Heart left ventricle (tissue), 16 donors: Measurements from ENCODE around the gene CX3CR1. TPM values are rescaled to one million over a fixed set of nuclear protein-coding genes. Genes with fewer than 3 reads are reported as not detected.

Experiments
- ATAC-seq, 4 donors: fragments of 200-7000 bp; cut with Tn5 transposase; one replicate each; pipeline ENCODE4 v1.9.1; 2020 to 2022; ENCODE audit warnings: moderate library complexity in 4 of 4, mild to moderate bottlenecking in 3 of 4, moderate number of reproducible peaks in 1 of 4
- DNase-seq, 5 donors: peaks; one replicate each; pipeline ENCODE4 v3.0.0-alpha.2; 2020
- H3K27ac ChIP-seq, 12 donors: fragments of 200-600 bp; sonication (generic) in 4 of 12; one replicate each; pipeline versions ENCODE4 v1.5.0 to v1.8.0; 2016 to 2022; ENCODE audit warnings: mild to moderate bottlenecking in 2 of 12
- H3K27me3 ChIP-seq, 9 donors: fragments of 200-600 bp; sonication (generic) in 2 of 9; one replicate each; pipeline versions ENCODE4 v1.5.1 to v1.8.0; 2016 to 2022; ENCODE audit warnings: mild to moderate bottlenecking in 3 of 9
- H3K36me3 ChIP-seq, 9 donors: fragments of 200-600 bp; sonication (generic) in 2 of 9; one replicate each; pipeline versions ENCODE4 v1.5.0 to v1.8.0; 2018 to 2022; ENCODE audit warnings: mild to moderate bottlenecking in 2 of 9
- H3K4me1 ChIP-seq, 12 donors: fragments of 200-600 bp; sonication (generic) in 4 of 12; one replicate each; pipeline versions ENCODE4 v1.5.0 to v1.8.0; 2016 to 2022; ENCODE audit warnings: mild to moderate bottlenecking in 3 of 12
- H3K4me3 ChIP-seq, 12 donors: fragments of 200-600 bp; sonication (generic) in 4 of 12; one replicate each; pipeline versions ENCODE4 v1.5.0 to v1.8.0; 2017 to 2022; ENCODE audit warnings: mild to moderate bottlenecking in 9 of 12, moderate library complexity in 4 of 12
- H3K9me3 ChIP-seq, 12 donors: fragments of 200-600 bp; sonication (generic) in 4 of 12; one replicate each; pipeline versions ENCODE4 v1.5.0 to v1.8.0; 2016 to 2022; ENCODE audit warnings: mild to moderate bottlenecking in 1 of 12
- POLR2A ChIP-seq, 2 donors: fragments of 450-650 bp; IDR thresholded peaks; one replicate each; pipeline ENCODE4 v1.6.1; 2017; ENCODE audit warnings: antibody characterized with exemption in 2 of 2, mild to moderate bottlenecking in 2 of 2, moderate library complexity in 2 of 2
- WGBS, 4 donors: extraction: QIAGEN DNeasy Blood & Tissue Kit in 2 of 4; methylation state at CpG; one replicate each; pipeline versions ENCODE4 v1.1.5 to v1.1.7; 2013 to 2018; 5-methylcytosine and 5-hydroxymethylcytosine counted together
- intact Hi-C, 10 donors: fragments of 100-400 bp; cut with DNase I; formaldehyde crosslinking; loops; one replicate each; pipeline versions ENCODE4 v1.11.1 to v1.14.2; 2022
- polyA plus RNA-seq, 2 donors: library from polyadenylated mRNA; stranded (reverse); fragments of 200-250 nt; gene quantifications; one replicate each; pipeline ENCODE4 v1.2.3, GENCODE V29; 2013
- total RNA-seq, 9 donors: library from RNA; depleted of rRNA in 2 of 9; stranded (reverse); fragments of >200 nt in 2 of 9; fragmentation: NEBNext Ultra II Directional in 3 of 9; extraction: Animal tissue kit (Norgen Biotek cat#: 25700) in 3 of 9; gene quantifications; one replicate each; pipeline versions ENCODE4 v1.1.0 to v1.2.4, GENCODE V29; 2016 to 2023
- TF ChIP-seq, protein P1 (sequence below), 12 donors: fragments of 200-600 bp; sonication (generic) in 4 of 12; IDR thresholded peaks; one replicate each; pipeline versions ENCODE4 v1.5.0 to v1.8.0; 2018 to 2022; ENCODE audit warnings: antibody characterized with exemption in 12 of 12, mild to moderate bottlenecking in 5 of 12
- donor health status: ischemic (EF 13 %, LVEDD 7.1; RV severe dilation, severe dysfunction).
- donor health status: healthy with polysubstance abuse.
- donor health status: DM: no; HTN: yes; CAD: no.
- donor health status: DM: no; HTN: no; CAD: no.
- donor health status: ischemic (EF 25% LVEDD 6.9; RV normal size, moderate dysfunction).
- donor health status: ischemic (EF 25% LVEDD 5.7; RV mildly dilated, moderate dysfunction).
- donor health status: healthy.
- donor health status: DM: yes; HTN: yes; CAD: no.
- donor health status: ischemic (EF 35%, LVEDD 5.7; RV mildly dilated, moderate dysfunction).
- donor health status: nonischemic (EF 11% LVEDD 7.7; RV severe dilation, severe dysfunction).
- donor health status: DM: yes; HTN: yes; CAD: no.
- donor health status: PGD.
- donor health status: ischemic (EF 29% LVEDD 5.4; RV normal size, mild dysfunction).
- donor health status: nonischemic (EF 23%, LVEDD 6.1; RV moderate dilation, normal function).

The CX3CR1 gene
- total and polyA plus RNA-seq, 11 donors = 0.14 to 11.4 (median 1.1) TPM

DNA sequence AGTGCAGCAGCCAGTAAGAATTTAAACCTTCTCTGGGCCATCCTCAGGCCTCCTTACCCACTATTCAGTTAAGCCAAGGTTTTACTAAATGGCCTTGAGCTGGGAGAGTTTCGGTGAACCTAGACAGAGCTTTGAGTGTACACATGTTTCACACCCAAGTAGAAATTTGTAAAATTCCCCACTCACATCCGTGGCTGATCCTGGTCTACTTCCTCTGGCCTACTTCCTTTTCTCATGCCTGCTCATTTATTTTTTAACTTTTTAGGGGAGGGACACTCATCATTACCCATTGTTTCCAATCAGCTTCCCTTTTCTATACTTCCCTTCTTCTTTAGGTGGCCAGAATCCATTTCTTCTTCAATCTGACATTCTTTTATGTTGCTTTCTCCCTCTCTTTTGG is 7.6 kb downstream of the CX3CR1 start:
- peak in 1 of 4 donors; percentile 32 for ATAC-seq

DNA sequence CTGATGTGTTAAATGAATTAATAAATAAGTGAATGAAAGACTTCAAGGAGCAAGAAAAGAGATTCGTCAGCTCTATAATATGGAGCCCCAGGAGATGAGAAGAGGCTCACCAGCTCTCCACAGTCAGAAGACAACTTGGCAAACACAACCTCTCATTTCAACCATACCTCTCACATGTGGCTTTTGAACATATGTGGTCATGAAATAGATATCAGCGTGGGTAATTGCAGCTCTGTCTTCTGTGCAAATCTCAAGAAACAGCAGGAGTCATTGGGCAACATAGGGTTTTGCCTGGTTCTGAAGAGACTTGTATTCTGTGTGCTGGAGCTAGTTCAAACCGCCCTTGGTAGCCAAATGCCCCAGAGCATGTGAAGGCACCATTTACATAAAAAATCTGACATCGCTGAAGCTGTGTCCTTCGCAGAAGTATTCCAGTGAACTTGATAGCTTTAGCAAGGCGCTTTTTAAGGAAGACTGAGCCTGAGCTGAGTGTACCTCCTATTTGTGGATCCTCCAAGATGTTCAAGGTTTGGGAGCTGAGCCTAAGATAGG is 8.4 kb downstream of the CX3CR1 start:
- Histone ChIP-seq H3K9me3 (no peaks in the 10 kb centered on the region), H3K27ac (peak overlapping the region in 1 of 12 donors; percentile 77), H3K4me1 (peaks cover 0 to 72% (median 0%) of the 10 kb centered on the region in 12 donors), H3K27me3 (no peaks in the 10 kb centered on the region), H3K4me3 (no peak overlapping the region), H3K36me3 (no peaks in the 10 kb centered on the region)
- WGBS, 4 donors = 95 to 99% (median 97%) methylated on average over 6 of the region's 6 CpGs
- no peak for TF ChIP-seq POLR2A (IDR thresholded peaks at IDR 0.05)
- TF ChIP-seq, protein P1, sequence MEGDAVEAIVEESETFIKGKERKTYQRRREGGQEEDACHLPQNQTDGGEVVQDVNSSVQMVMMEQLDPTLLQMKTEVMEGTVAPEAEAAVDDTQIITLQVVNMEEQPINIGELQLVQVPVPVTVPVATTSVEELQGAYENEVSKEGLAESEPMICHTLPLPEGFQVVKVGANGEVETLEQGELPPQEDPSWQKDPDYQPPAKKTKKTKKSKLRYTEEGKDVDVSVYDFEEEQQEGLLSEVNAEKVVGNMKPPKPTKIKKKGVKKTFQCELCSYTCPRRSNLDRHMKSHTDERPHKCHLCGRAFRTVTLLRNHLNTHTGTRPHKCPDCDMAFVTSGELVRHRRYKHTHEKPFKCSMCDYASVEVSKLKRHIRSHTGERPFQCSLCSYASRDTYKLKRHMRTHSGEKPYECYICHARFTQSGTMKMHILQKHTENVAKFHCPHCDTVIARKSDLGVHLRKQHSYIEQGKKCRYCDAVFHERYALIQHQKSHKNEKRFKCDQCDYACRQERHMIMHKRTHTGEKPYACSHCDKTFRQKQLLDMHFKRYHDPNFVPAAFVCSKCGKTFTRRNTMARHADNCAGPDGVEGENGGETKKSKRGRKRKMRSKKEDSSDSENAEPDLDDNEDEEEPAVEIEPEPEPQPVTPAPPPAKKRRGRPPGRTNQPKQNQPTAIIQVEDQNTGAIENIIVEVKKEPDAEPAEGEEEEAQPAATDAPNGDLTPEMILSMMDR (IDR thresholded peaks at IDR 0.05) = no peak
- no peak for ATAC-seq
- DNase-seq = no peak
- intact Hi-C loops = no loop called here

More for the DNA sequence above, 7.6 kb downstream of the CX3CR1 start:
- H3K9me3 ChIP-seq = no peaks in the 10 kb centered on the region
- H3K4me3 ChIP-seq = no peak overlapping the region
- 66 to 75% (median 71%) methylated on average over 2 of the region's 2 CpGs for WGBS, 4 donors
- H3K4me1 ChIP-seq = peaks cover 0 to 72% (median 0%) of the 10 kb centered on the region in 12 donors
- H3K27ac ChIP-seq = peak overlapping the region in 1 of 12 donors; percentile 77
- intact Hi-C loops = no loop called here
- no peaks in the 10 kb centered on the region for H3K27me3 ChIP-seq
- no peak for TF ChIP-seq POLR2A (IDR thresholded peaks at IDR 0.05)
- TF ChIP-seq, protein P1 (IDR thresholded peaks at IDR 0.05) = no peak
- no peak for DNase-seq
- no peaks in the 10 kb centered on the region for H3K36me3 ChIP-seq

DNA sequence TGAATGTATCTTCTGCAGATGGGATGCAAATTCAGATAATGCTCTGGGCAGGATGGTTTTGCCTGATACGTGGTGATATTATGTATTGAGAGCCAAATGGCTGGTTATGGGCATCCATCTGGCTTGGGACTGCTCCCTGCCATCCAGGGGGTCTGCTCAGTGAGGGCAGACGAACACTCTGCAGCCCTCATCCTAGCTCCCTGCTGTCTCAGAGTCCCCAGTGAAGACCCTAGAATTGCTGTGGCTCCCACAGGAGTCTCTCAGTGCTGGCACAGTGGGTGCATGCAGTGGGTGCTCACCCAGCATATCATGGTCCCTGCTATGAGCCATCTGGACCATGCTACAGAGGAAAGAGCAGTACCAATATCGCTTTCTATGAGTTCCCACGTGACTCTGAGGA is 10.3 kb downstream of the CX3CR1 start:
- Histone ChIP-seq H3K9me3 (no peaks in the 10 kb centered on the region), H3K4me3 (no peak overlapping the region), H3K4me1 (peaks cover 0 to 64% (median 0%) of the 10 kb centered on the region in 12 donors), H3K27ac (no peak overlapping the region), H3K27me3 (no peaks in the 10 kb centered on the region), H3K36me3 (no peaks in the 10 kb centered on the region)
- 88 to 96% (median 89%) methylated on average over 4 of the region's 4 CpGs for WGBS, 4 donors
- no peak for TF ChIP-seq POLR2A (IDR thresholded peaks at IDR 0.05)
- TF ChIP-seq, protein P1 (IDR thresholded peaks at IDR 0.05) = no peak
- DNase-seq (no peak), ATAC-seq (no peak)
- intact Hi-C loops = no loop called here

DNA sequence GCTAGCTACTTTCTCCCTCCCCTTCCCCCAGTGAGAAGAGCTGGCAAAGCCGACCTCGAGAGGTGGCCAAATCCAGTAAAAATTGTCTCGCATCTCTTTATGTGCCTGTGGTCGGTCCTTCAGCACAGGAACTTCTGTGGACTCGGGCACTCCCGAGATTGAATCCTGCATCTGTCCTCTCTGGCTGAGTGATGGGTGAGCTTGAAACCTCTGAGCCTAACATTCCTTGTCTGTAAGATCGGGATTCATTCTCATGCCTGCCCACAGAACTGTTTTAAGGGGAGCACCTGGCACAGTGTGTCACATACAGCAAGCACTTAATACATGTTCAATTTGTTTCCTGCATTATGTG is 11.3 kb downstream of the CX3CR1 start:
- Histone ChIP-seq H3K27ac (peak overlapping the region in 1 of 12 donors; percentile 18), H3K27me3 (no peaks in the 10 kb centered on the region), H3K9me3 (no peaks in the 10 kb centered on the region), H3K4me3 (no peak overlapping the region), H3K36me3 (no peaks in the 10 kb centered on the region), H3K4me1 (peaks cover 0 to 61% (median 0%) of the 10 kb centered on the region in 12 donors)
- DNase-seq (no peak), ATAC-seq (no peak)
- WGBS, 4 donors = 67 to 77% (median 73%) methylated on average over 7 of the region's 7 CpGs
- intact Hi-C loops = no loop called here
- TF ChIP-seq, protein P1 (IDR thresholded peaks at IDR 0.05) = no peak
- no peak for TF ChIP-seq POLR2A (IDR thresholded peaks at IDR 0.05)
